Measurements from ENCODE around the gene GBP3.

GRCh38 chr1:89064632-89065031 lies 42.0 kb upstream of the GBP3 start:
- no peak for TF ChIP-seq CTCF (IDR thresholded peaks at IDR 0.05)
- TF ChIP-seq POLR2A (IDR thresholded peaks at IDR 0.05) = no peak
